Mammary epithelial cell (primary cell): Measurements from ENCODE around the gene SCNM1.
"Not testable (repeated sequence)": the region's sequence is repeated elsewhere in the genome, so short reads cannot be mapped to it uniquely, and the experiment has no call there.

Source experiments
- EZH2 ChIP-seq: IDR thresholded peaks from 2 replicates; pipeline ENCODE4 v1.6.1; 2012; ENCODE audit warnings: low read length, inconsistent platforms, borderline replicate concordance
- TF ChIP-seq, protein P1 (sequence below), 2 donors: IDR thresholded peaks in 1 of 2; conservative IDR thresholded peaks in 1 of 2; 2 replicates each; pipeline ENCODE4 v1.5.1; 2011 to 2012; ENCODE audit warnings: inconsistent platforms in 2 of 2, low read length in 2 of 2, mild to moderate bottlenecking in 2 of 2, control low read depth in 1 of 2, low read depth in 1 of 2; ENCODE audit not compliant: insufficient read depth in 1 of 2; ENCODE audit errors: extremely low read depth in 1 of 2

DNA sequence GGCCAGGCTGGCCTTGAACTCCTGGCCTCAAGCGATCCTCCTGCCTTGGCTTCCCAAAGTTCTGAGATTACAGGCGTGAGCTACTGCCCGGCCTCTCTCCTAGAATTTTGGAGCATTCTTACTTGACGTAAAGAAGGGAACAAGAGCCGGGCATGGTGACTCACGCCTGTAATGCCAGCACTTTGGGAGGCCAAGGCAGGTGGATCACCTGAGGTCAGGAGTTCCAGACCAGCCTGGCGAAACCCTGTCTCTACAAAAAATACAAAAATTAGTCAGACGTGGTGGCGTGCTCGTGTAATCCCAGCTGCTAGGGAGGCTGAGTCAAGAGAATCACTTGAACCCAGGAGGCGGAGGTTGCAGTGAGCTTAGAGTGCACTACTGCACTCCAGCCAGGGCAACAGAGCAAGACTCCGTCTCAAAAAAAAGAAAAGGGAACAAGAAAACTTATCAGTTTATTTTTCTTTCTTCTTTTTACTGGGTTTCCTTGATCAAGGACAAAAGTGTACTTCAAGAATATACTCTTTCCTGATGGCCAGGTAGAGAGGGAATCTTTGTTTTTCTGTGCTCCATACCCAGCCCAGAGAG is 39.5 kb downstream of the SCNM1 start:
- TF ChIP-seq, protein P1, sequence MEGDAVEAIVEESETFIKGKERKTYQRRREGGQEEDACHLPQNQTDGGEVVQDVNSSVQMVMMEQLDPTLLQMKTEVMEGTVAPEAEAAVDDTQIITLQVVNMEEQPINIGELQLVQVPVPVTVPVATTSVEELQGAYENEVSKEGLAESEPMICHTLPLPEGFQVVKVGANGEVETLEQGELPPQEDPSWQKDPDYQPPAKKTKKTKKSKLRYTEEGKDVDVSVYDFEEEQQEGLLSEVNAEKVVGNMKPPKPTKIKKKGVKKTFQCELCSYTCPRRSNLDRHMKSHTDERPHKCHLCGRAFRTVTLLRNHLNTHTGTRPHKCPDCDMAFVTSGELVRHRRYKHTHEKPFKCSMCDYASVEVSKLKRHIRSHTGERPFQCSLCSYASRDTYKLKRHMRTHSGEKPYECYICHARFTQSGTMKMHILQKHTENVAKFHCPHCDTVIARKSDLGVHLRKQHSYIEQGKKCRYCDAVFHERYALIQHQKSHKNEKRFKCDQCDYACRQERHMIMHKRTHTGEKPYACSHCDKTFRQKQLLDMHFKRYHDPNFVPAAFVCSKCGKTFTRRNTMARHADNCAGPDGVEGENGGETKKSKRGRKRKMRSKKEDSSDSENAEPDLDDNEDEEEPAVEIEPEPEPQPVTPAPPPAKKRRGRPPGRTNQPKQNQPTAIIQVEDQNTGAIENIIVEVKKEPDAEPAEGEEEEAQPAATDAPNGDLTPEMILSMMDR (conservative IDR thresholded peaks at IDR 0.05 in 1 of 2, IDR thresholded peaks at IDR 0.05 in 1 of 2; ENCODE audit: extremely low read depth in 1 of 2, insufficient read depth in 1 of 2, low read depth in 1 of 2, low read length in 2 of 2): not testable (repeated sequence)
- TF ChIP-seq EZH2: not testable (repeated sequence)
